Upper lobe of left lung (tissue), 4 donors: ENCODE measurements around the gene CSF1.

Experiments used
- EP300 ChIP-seq, 4 donors: sonication (generic); formaldehyde crosslinking; IDR thresholded peaks; one replicate each; pipeline ENCODE4 v1.5.1; 2017; ENCODE audit warnings: antibody characterized with exemption in 4 of 4, control low read depth in 2 of 4
- POLR2A ChIP-seq, 4 donors: fragments of 450-650 bp; IDR thresholded peaks; one replicate each; pipeline ENCODE4 v1.5.1; 2016 to 2017; ENCODE audit warnings: antibody characterized with exemption in 4 of 4, mild to moderate bottlenecking in 2 of 4
- POLR2AphosphoS5 ChIP-seq, 2 donors: sonication (generic); formaldehyde crosslinking; IDR thresholded peaks; one replicate each; pipeline ENCODE4 v1.5.1; 2017; ENCODE audit warnings: antibody characterized with exemption in 2 of 2
- TF ChIP-seq, protein P1 (sequence below), 6 experiments: fragments of 450-650 bp in 4 of 6; fragments of 200-600 bp in 2 of 6; sonication (generic) in 2 of 6; IDR thresholded peaks; one replicate each; pipeline ENCODE4 v1.5.1; 2016 to 2019; ENCODE audit warnings: antibody characterized with exemption in 6 of 6

DNA sequence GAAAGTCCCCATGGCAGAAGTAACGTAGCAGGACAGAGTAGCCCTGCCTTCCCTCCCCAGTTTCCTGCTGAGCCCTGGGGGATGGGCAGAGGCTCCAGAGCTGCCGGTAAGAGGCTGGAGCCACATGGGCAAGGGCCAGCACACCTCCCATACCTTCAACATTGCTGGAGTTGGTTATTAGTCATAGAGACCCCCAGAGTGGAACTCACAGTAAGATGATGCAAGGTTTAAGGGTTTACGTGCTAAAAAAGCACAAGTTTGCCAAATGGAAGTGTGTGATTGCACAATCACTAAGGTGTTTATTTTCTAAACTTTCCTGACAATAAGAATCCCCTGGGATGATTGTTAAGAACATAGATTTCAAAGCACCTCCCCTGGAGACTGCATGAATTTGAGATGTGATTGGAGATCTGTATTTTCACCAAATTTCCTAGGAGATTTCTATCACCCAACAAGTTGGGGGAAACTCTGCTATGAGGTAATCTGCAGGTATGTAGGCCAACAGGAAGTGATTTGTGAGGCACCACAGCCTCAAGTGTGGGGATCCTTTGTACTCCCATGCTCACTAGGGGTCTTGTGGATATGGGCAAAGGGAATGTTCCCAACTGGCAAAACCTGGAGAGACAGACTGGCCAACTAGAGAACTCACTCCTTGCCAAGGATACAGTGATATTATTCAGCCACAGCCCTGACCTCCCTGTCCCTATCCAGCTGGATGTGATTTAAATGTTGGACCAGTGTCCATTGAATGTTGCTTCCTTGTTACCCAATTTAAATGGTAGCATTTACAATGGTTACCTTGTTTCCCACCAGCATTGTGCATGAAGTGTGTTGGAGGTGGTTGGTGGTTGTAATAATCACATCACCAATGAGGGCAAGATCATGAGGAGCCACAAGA lies 37.1 kb upstream of the CSF1 start:
- no peak for TF ChIP-seq POLR2A (IDR thresholded peaks at IDR 0.05)
- TF ChIP-seq, protein P1, sequence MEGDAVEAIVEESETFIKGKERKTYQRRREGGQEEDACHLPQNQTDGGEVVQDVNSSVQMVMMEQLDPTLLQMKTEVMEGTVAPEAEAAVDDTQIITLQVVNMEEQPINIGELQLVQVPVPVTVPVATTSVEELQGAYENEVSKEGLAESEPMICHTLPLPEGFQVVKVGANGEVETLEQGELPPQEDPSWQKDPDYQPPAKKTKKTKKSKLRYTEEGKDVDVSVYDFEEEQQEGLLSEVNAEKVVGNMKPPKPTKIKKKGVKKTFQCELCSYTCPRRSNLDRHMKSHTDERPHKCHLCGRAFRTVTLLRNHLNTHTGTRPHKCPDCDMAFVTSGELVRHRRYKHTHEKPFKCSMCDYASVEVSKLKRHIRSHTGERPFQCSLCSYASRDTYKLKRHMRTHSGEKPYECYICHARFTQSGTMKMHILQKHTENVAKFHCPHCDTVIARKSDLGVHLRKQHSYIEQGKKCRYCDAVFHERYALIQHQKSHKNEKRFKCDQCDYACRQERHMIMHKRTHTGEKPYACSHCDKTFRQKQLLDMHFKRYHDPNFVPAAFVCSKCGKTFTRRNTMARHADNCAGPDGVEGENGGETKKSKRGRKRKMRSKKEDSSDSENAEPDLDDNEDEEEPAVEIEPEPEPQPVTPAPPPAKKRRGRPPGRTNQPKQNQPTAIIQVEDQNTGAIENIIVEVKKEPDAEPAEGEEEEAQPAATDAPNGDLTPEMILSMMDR (IDR thresholded peaks at IDR 0.05): no peak
- no peak for TF ChIP-seq POLR2AphosphoS5 (IDR thresholded peaks at IDR 0.05)
- TF ChIP-seq EP300 (IDR thresholded peaks at IDR 0.05): peak in 1 of 4 donors; percentile 51
